Pulmonary artery endothelial cell (primary cell): ENCODE measurements around the gene LRRC14B. TPM values are rescaled to one million over a fixed set of nuclear protein-coding genes. Genes with fewer than 3 reads are reported as not detected.
"Not testable (repeated sequence)": the region's sequence is repeated elsewhere in the genome, so short reads cannot be mapped to it uniquely, and the experiment has no call there.

Experiments used
- DNase-seq: peaks from one replicate; pipeline ENCODE4 v3.0.0-alpha.2; 2011; ENCODE audit warnings: low read depth, low spot score
- total RNA-seq: library from RNA; depleted of rRNA; stranded (reverse); fragments of >200 nt; gene quantifications from 2 replicates; pipeline ENCODE4 v1.2.3, GENCODE V29; 2014

LRRC14B gene
- total RNA-seq, 1 donor from 2014 or later = not detected

DNA sequence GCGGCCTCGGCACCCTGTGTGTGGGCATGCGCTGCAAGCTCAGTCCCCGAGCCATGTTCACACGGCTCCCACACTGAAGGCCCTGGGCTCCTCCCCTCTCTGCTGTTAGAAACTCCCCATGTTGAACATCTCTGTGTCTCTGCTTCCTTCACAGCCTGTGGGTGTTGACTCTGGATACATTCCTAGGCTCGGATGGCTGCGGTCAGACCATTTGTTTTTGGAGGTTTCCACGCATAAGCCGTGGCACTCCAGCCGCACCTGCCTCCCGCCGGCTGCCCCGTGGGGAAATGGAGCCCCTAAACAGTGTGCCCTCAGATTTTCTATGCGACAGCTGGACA is 31.2 kb upstream of the LRRC14B start:
- no peak for DNase-seq

DNA sequence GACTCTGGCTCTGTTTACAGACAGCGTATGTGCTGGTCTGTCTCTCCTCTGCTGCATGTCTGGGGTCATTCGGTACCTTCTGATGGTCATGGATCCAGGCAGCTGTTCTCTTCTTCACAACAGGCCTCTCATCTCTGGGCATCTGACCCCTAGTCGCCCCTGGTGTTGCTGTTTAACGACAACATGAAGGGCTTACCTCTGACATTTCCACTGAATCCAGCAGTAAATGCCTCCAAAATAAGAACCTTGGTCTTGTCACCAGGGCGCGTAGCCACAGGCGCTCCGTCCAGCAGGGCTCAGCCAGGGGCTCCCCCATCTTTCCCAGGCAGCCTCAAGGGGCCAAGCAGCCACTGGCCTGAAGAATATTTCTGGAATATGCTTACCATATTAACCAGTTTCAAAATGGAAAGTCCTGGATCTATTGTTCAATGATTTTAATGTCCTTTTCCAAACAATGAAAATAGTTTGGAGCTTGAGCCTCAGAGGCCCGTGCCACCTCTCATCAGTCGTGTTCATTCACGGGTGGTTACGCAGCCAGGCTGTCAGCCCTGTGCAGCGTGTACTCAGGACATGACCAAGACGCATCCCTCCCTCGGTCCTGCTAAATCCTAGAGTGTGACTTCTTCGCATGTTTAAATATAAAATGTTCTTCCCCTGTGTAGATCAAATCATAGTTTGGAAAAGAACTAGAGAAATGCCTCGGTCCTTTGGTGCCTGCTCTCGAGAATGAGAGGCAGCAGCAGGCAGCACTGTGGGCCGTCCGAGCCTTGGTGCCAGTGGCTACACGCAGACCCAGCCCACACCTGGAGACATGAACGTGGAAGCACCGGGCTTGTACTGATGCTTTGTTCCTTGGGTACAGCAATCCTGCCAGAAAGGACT is 30.1 kb upstream of the LRRC14B start:
- no peak for DNase-seq

DNA sequence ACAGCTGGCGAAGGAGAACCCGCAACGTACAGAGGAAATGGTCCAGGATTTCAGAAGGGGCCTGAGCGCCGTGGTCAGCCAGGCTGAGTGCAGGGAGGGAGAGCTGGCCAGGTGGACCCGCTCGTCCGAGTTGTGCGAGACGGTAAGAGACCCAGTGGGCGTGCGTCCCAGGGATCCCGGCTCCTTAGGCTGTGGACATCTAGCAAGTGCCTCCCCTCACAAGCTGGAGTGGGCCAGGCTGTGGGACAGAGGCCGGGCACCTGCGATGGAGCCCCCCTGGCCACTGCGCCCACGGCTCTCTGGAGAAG is 29.5 kb upstream of the LRRC14B start:
- DNase-seq = no peak

DNA sequence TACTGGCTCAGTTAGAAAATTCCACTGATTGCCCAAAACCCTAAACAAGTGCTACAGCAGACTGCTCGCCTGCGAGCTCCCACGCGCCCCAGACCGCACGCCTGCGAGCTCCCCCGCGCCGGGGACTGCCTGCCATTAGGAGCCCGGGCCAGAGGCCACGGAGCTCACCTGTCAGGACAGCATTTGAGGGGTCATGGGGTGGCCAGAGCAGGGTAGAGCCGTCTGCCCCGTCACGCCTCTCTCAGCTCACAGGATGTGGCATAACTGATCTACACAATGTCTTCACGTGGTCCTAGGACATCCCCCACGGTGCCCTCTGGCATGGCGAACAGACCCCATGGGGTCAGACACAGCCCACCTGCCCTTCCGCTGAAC is 29.1 kb upstream of the LRRC14B start:
- no peak for DNase-seq

DNA sequence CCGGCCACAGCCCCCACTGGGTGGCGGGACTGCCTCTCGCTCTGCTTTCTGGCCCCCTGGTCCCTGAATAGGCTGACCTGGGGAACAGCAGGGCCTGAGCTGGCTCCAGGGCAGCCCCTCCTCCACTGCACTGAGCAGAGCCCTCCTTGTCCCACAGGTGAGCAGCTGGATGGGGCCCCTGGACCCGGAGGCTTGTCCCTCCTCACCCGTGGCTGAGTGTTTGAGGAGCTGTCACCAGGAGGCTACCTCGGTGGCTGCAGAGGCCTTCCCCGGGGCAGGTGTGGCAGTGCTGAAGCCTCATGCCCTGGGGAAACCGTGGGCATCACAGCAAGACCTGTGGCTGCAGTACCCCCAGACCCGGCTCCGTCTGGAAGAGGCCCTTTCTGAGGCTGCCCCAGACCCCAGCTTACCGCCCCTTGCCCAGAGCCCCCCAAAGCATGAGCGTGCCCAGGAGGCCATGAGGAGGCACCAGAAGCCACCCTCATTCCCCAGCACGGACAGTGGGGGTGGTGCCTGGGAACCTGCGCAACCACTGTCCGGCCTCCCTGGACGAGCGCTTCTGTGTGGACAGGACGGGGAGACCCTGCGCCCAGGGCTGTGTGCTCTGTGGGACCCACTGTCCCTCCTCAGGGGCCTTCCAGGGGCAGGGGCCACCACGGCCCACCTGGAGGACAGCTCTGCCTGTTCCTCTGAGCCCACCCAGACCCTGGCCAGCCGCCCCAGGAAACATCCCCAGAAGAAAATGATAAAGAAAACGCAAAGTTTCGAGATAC is 28.5 kb upstream of the LRRC14B start:
- no peak for DNase-seq

DNA sequence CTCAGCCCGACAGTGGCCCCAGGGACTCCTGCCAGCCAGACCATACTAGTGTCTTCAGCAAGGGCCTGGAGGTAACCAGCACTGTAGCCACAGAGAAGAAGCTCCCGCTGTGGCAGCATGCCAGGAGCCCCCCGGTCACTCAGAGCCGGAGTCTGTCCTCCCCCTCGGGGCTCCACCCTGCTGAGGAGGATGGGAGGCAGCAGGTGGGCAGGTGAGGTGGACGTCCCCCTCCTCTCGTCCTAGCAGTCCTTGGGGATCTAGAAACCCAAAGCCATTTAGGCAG is 28.0 kb upstream of the LRRC14B start:
- DNase-seq = no peak

DNA sequence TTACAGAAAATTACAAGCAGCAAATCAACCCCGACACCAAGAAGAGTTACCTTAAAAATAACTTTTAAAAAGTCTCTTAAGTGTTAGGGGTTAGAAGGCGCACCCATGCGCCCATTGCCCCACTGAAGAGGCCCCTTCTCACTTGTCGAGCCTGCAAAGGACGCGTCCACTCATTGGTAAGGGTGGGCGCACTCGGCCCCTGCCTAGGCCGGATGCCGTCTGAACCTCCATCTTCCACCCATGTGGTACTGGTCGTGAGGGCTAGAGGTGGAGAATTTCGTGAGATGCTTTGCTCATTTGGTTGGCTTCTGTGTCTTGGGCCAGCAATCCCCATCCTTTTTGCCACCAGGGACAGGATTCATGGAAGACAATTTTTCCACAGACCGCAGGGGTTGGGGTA is 27.5 kb upstream of the LRRC14B start:
- no peak for DNase-seq

DNA sequence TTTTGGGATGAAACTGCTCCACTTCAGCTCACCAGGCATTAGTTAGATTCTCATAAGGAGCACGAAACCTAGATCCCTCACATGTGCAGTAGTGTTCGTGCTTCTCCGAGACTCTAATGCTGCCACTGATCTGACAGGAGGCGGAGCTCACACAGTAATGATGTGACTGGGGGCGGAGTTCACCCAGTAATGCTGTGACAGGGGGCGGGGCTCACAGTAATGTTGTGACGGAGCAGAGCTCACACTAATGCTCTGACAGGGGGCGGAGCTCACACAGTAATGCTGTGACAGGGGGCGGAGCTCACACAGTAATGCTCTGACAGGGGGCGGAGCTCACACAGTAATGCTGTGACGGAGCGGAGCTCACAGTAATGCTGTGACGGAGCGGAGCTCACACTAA is 27.1 kb upstream of the LRRC14B start:
- DNase-seq = no peak

- DNase-seq = not testable (repeated sequence)
Observed at GRCh38 chr5:164783-165182, 26.5 kb upstream of the LRRC14B start.

DNA sequence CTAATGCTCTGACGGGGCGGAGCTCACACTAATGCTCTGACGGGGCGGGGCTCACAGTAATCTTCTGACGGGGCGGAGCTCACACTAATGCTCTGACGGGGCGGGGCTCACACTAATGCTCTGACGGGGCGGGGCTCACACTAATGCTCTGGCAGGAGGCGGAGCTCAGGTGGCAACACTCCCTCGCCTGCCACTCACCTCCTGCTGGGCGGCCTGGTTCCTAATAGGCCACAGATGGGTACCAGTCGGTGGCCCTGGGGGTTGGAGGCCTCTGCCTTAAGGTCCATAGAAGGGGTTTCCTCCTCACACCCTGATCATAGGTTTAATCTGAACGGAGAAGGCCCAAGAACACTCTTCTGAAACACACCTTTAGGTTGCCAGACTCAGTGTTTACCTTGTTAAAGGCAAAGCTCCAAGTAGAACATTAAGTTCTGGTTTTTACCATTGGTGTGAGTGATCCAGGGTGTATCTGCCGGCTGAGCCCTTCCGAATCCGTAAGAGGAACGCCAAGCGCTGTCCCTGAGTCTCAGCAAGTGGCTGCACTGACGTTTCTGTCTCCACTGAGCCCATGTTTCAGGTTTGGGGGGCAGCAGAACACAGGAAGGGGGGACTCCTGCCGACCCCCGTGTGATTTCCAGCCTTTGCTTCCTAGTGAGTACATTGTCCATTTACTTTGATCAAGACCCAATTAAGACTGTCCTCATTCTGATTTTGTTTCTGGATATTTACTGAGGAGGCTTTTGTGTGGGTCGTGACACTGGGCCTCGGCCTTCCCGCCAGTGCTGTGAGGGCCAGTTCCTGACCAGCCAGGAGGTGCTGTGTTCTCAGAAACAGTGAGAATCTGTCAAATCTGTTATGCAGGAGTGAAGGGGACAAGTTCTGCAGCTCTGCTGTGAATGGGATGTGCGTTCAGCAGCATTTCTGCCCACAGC is 24.6 kb upstream of the LRRC14B start:
- DNase-seq = no peak

DNA sequence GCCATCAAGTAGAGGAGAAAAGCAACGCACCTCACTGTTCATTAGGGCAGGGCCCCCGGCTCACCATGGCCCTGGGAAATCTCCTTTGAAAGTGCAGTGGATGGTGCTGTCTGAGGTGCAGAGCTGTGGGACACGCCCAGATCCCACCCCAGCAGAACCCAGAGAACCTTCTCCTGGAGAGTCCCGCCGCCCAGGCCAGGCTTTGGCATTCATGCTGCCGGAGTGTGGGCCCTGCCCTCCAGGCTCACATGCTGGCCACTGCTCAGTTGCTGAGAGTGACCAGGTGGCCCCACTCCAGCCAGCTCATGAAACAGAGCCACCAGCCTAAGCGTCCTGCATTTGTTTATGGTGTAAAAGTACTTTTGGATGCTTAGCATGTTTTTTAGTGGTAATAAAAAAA is 23.8 kb upstream of the LRRC14B start:
- no peak for DNase-seq

DNA sequence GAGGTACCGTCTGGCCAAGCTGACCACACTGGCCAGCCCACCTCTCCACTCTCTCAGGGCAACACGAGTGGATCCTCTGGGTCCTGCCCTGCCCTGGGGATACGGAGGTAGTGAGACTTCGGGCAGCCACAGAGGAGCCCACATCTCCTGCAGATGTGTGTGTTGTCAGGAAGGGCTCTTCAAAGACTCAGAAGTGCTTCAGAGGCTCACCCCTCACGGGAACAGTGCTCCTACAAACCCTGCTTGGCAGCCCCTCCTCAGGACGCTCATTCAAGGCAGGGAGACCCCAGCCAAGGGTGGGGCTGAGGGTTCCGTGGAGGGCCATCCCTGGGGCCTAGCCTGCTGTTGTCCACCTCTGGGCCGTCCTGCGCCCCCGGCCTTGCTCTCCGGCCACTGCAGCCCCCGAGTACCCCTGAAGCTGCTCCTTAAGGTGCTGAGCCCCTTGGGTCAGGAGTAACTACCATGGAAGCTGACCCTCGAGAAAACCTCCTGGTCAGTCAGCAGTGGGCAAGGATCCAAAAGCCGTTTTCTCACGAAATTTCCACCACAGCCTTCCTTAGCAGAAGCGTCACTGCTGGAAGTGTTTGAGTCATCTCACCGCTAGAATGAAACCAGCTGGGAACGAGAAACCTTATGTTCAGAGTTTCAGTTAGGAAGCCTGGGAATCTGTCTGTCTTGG is 23.2 kb upstream of the LRRC14B start:
- DNase-seq = peak; percentile 54

DNA sequence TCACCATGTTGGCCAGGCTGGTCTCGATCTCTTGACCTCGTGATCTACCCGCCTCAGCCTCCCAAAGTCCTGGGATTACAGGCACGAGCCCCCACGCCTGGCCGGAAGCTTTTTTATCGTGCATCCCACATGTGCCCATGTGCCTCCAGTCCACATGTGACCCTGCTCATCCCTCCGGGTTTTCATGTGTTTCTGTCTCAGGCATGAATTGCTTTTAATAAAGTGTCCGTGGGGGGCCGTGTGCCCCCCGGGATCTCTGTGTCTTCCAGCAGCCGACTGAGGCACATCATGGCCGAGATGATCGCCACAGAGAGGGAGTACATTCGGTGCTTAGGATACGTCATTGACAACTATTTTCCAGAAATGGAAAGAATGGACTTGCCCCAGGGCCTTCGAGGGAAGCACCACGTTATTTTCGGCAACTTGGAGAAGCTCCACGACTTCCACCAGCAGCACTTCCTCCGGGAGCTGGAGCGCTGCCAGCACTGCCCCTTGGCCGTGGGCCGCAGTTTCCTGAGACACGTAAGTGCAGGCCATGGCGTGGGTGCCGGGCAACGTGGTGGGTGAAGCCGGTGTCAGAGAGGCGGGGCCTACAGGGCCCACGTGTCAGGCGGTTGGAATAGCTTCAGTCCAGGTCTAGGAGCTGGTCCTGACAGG is 22.1 kb upstream of the LRRC14B start:
- DNase-seq = peak; percentile 66

GRCh38 chr5:169728-170094 is 21.6 kb upstream of the LRRC14B start:
- DNase-seq = no peak

- no peak for DNase-seq
Observed at GRCh38 chr5:170971-171800, 20.1 kb upstream of the LRRC14B start.

GRCh38 chr5:171801-172331 is 19.4 kb upstream of the LRRC14B start:
- no peak for DNase-seq

DNA sequence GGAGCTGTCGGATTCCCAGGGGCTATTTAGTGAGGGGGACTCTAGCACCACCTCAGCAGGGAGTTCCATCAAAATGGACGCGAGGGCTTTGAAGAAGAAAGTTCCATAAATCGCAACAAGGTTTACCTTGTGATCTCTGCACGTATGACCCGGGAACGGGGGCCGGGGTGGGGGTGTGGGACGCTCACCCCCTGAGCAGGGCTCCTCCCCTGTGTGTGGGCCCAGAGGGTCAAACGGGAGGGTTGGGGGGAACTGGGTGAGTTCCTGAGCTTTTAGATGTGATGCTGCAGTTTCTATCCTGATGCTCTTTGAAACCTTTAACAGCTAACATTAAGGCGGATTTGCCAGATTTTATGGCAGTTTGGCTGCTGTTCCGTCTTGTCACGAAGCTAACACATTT is 18.9 kb upstream of the LRRC14B start:
- no peak for DNase-seq

DNA sequence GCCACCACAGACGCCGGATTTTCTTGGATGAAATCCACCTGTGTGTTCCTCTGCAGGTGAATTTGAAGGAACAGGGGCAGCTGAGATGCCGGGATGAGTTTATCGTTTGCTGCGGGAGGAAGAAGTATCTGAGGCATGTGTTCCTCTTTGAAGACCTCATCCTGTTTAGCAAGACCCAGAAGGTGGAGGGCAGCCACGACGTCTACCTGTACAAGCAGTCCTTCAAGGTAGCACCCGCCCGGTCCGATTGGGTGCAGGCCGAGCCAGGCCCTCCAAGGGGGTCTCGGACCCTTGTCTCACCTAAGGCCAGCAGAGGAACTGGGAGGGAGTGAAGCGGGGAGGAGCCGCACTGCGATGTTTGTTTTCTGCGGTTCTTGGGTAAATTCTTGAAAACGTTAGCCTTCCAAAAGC is 18.4 kb upstream of the LRRC14B start:
- DNase-seq = no peak

GRCh38 chr5:173392-174290 is 17.7 kb upstream of the LRRC14B start:
- DNase-seq = no peak
